ENCODE results near the gene EXOC5.

- TF ChIP-seq POLR2A (IDR thresholded peaks at IDR 0.05) (no peak), CTCF (IDR thresholded peaks at IDR 0.05) (peak in 1 of 7 experiments; percentile 10), POLR2AphosphoS5 (IDR thresholded peaks at IDR 0.05) (no peak), EP300 (IDR thresholded peaks at IDR 0.05) (no peak)
These were observed 25.4 kb upstream of the EXOC5 start for GRCh38 chr14:57293866-57294837.

Measured in stomach (tissue), 4 donors.